Endothelial cell (in vitro differentiated cells): Measurements from ENCODE around the gene LTO1. TPM values are rescaled to one million over a fixed set of nuclear protein-coding genes. Genes with fewer than 3 reads are reported as not detected.

Source experiments
- DNase-seq: peaks from one replicate; pipeline ENCODE4 v3.0.0; 2021; ENCODE audit warnings: low spot score
- H3K27ac Mint-ChIP-seq: one replicate; pipeline ENCODE4 v1.8.0; 2021; ENCODE audit warnings: mixed read lengths, inconsistent platforms; ENCODE audit not compliant: unreplicated experiment
- H3K27me3 Mint-ChIP-seq: one replicate; pipeline ENCODE4 v1.8.0; 2021; ENCODE audit warnings: mild to moderate bottlenecking, moderate library complexity, mixed read lengths, inconsistent platforms; ENCODE audit not compliant: unreplicated experiment
- H3K36me3 Mint-ChIP-seq: one replicate; pipeline ENCODE4 v1.8.0; 2021; ENCODE audit warnings: mild to moderate bottlenecking, low read depth, mixed read lengths, inconsistent platforms; ENCODE audit not compliant: unreplicated experiment
- H3K4me1 Mint-ChIP-seq: one replicate; pipeline ENCODE4 v1.8.0; 2021; ENCODE audit warnings: mild to moderate bottlenecking, mixed read lengths, inconsistent platforms; ENCODE audit not compliant: unreplicated experiment
- H3K4me3 Mint-ChIP-seq: one replicate; pipeline ENCODE4 v1.8.0; 2021; ENCODE audit warnings: mild to moderate bottlenecking, mixed read lengths, inconsistent platforms; ENCODE audit not compliant: unreplicated experiment
- H3K9me3 Mint-ChIP-seq: one replicate; pipeline ENCODE4 v1.8.0; 2021; ENCODE audit warnings: mixed read lengths, inconsistent platforms; ENCODE audit not compliant: unreplicated experiment
- total RNA-seq: library from RNA; stranded (reverse); fragmentation: NEBNext Ultra II Directional; extraction: Animal tissue kit (Norgen Biotek cat#: 25700); gene quantifications from one replicate; pipeline ENCODE4 v1.2.1, GENCODE V29; 2021; ENCODE audit not compliant: unreplicated experiment
- TF ChIP-seq, protein P1 (sequence below): fragments of 200-600 bp; sonication (generic); IDR thresholded peaks from one replicate; pipeline ENCODE4 v1.5.0; 2021; ENCODE audit warnings: antibody characterized with exemption; ENCODE audit not compliant: unreplicated experiment

Gene LTO1
- total RNA-seq, 1 donor from 2014 or later = 23.3 TPM

DNA sequence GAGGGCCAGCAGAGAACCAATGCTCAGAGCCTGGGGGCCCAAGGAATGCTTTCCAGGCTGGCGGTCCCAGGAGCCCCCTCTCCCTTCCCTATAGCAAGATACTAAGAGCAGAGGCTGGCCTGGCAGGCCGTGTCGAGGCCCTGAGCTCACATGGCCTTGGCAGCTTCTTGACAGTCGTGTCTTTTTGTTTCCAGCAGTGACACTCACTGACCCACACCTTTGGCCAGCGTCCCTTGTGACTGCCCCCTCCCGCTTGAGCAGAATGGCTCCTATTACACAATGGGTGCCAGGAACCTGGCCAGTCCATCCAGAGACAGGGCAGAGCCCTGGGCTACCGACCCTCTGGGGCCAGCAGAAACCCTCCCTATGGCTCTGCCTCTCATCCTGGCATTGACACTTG lies 40.6 kb downstream of the LTO1 start:
- H3K36me3 Mint-ChIP-seq = peaks cover 4% of the 10 kb centered on the region
- no peak overlapping the region for H3K4me3 Mint-ChIP-seq
- TF ChIP-seq, protein P1, sequence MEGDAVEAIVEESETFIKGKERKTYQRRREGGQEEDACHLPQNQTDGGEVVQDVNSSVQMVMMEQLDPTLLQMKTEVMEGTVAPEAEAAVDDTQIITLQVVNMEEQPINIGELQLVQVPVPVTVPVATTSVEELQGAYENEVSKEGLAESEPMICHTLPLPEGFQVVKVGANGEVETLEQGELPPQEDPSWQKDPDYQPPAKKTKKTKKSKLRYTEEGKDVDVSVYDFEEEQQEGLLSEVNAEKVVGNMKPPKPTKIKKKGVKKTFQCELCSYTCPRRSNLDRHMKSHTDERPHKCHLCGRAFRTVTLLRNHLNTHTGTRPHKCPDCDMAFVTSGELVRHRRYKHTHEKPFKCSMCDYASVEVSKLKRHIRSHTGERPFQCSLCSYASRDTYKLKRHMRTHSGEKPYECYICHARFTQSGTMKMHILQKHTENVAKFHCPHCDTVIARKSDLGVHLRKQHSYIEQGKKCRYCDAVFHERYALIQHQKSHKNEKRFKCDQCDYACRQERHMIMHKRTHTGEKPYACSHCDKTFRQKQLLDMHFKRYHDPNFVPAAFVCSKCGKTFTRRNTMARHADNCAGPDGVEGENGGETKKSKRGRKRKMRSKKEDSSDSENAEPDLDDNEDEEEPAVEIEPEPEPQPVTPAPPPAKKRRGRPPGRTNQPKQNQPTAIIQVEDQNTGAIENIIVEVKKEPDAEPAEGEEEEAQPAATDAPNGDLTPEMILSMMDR = no peak
- H3K9me3 Mint-ChIP-seq = peaks cover 4% of the 10 kb centered on the region
- no peak for DNase-seq
- peaks cover 5% of the 10 kb centered on the region for H3K27me3 Mint-ChIP-seq
- H3K27ac Mint-ChIP-seq = no peak overlapping the region
- H3K4me1 Mint-ChIP-seq = peaks cover 4% of the 10 kb centered on the region

DNA sequence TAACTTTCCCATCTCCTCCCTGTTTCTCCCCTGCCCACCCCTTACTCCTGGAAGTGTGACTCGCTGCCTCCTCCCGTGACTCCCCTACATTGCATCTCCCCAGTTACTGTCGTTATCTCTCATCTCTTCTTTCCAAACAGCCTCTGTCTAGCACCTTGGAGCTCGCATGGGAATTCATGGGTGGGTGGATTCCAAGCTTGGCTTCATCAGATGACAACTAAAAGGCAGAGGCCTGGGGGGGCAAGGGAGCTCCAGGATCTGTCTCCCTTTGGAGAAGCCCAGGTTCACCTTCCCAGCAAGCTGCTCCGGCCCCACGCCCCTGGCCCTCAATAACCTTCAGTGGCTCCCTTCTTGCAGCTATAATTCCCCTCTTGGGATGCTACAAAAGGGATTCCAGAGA lies 41.1 kb downstream of the LTO1 start:
- H3K27ac Mint-ChIP-seq = no peak overlapping the region

DNA sequence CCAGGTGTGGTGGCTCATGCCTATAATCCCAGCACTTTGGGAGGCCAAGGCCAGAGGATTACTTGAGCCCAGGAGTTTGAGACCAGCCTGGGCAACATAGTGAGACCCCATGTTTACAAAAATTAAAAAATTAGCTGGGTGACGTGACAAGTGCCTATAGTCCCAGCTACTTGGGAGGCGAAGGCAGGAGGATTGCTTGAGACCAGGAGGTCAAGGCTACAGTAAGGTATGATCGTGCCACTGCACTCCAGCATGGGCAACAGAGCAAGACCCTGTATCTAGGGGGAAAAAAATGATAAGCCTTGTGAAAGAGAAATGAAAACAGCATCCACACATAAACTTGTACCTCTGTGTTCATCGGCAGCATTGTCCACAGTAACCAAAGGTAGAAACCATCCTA lies 42.3 kb downstream of the LTO1 start:
- H3K9me3 Mint-ChIP-seq = peaks cover 8% of the 10 kb centered on the region
- H3K27ac Mint-ChIP-seq = no peak overlapping the region
- no peak overlapping the region for H3K4me3 Mint-ChIP-seq
- TF ChIP-seq, protein P1 = no peak
- peaks cover 5% of the 10 kb centered on the region for H3K27me3 Mint-ChIP-seq
- peaks cover 4% of the 10 kb centered on the region for H3K36me3 Mint-ChIP-seq
- DNase-seq = no peak
- no peaks in the 10 kb centered on the region for H3K4me1 Mint-ChIP-seq

More for the DNA sequence above, 41.1 kb downstream of the LTO1 start:
- Mint-ChIP-seq H3K4me1 (peaks cover 3% of the 10 kb centered on the region), H3K27me3 (peaks cover 5% of the 10 kb centered on the region), H3K9me3 (peaks cover 5% of the 10 kb centered on the region), H3K4me3 (no peak overlapping the region), H3K36me3 (peaks cover 4% of the 10 kb centered on the region)
- TF ChIP-seq, protein P1 = no peak
- no peak for DNase-seq

DNA sequence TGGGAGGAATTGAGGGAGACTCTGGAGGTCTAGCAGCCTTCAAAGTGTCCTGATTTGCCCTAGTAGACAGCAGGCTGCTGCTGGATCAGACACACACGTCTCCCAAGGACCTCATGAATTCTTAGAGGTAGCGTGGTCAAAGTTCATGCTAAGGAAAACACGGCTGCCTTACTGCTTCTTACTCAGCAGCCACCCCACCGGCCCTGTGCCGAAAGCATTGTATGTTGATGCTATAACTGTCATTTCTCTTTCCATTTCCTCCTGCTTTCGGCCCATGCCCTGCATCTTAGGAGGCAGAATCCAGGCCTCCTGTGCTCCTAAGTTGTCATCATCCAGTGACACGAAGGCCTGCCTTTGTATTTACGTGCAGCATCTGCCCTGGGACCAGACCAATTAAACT lies 44.7 kb downstream of the LTO1 start:
- peaks cover 8% of the 10 kb centered on the region for H3K9me3 Mint-ChIP-seq
- no peak overlapping the region for H3K4me3 Mint-ChIP-seq
- no peak for DNase-seq
- no peak overlapping the region for H3K27ac Mint-ChIP-seq
- peaks cover 7% of the 10 kb centered on the region for H3K27me3 Mint-ChIP-seq
- TF ChIP-seq, protein P1 = no peak
- peaks cover 4% of the 10 kb centered on the region for H3K36me3 Mint-ChIP-seq
- H3K4me1 Mint-ChIP-seq = no peaks in the 10 kb centered on the region

DNA sequence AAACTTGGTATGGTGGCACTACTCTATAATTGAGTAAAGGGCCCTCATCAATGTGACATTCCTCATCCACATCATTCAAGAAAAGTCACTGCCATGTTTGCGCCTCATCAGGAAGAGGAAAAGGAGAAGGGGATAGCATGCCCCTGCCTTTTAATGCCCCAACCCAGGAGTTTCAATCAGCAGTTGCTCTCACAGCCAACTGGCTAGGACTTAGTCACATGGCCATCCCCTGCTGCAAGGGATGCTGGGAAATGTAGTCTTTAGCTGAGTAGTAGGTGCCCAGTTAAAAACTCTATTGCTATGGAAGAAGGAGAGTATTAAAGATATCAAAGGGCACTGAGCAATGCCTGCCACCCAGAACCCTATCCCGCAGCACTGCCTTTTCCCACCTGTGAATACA lies 45.1 kb downstream of the LTO1 start:
- TF ChIP-seq, protein P1 = no peak
- DNase-seq = no peak
- Mint-ChIP-seq H3K4me1 (no peaks in the 10 kb centered on the region), H3K9me3 (peaks cover 8% of the 10 kb centered on the region), H3K27ac (no peak overlapping the region), H3K36me3 (peaks cover 4% of the 10 kb centered on the region), H3K4me3 (no peak overlapping the region), H3K27me3 (peaks cover 7% of the 10 kb centered on the region)
